Measurements from ENCODE around the gene LITAF. TPM values are rescaled to one million over a fixed set of nuclear protein-coding genes. Genes with fewer than 3 reads are reported as not detected.

The LITAF gene
- total RNA-seq, 5 donors from 2014 or later (not counting 1 experiment from before 2014, with no cell fraction given): 150 to 256 (median 161) TPM

DNA sequence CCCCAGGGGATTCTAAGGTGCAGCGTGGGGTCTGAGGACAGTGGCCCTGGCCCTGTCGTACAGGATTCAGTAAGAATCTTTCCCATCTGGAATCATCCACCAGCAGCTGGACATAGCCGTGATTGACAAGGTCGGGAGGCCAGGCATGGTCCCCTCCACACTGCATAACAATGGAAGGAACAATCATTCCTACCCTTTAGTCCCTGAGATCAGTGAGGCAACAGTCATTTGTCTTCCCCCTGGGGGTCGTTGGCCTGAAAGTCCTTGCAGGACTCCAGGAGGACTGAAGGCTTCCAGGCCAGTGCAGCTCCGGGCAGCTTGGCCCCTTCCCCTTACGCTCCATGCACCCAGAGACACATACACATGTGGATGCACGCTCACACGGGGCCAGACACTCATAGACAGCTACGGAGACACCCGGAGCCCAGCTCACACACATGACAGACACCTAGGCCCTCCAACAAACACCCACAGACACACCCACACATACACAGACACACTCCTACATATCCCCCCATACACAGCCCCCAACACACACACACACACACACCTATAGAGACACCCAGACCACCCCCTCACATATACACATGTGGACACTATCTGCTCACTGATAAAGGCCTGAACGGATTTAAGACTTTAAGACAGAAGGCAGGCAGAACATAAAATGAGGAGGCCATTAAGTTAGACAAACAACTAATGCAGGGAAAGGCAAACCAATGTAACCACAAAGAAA lies 42.9 kb downstream of the LITAF start:
- Mint-ChIP-seq H3K27me3 (no peaks in the 10 kb centered on the region), H3K27ac (peak overlapping the region in 1 of 2 donors; percentile 45), H3K36me3 (peaks cover 23% of the 10 kb centered on the region), H3K4me1 (peaks cover 25 to 31% (median 30%) of the 10 kb centered on the region in 3 donors), H3K9me3 (no peaks in the 10 kb centered on the region), H3K4me3 (no peak overlapping the region)
- H3K27ac ChIP-seq (ENCODE audit: low read length): no peak overlapping the region
- CTCF ChIA-PET: no interaction called here
- peaks cover 0 to 6% of the 10 kb centered on the region in 2 experiments for H3K4me1 ChIP-seq (ENCODE audit: control insufficient read depth in 1 of 2, extremely low read depth in 1 of 2, insufficient read depth in 2 of 2, low read length in 2 of 2)
- no peak overlapping the region for H3K4me3 ChIP-seq (ENCODE audit: control insufficient read depth in 1 of 2, extremely low read depth in 1 of 2, low read length in 1 of 2)
- no peaks in the 10 kb centered on the region for H3K27me3 ChIP-seq (replicated peaks in 1 of 2; ENCODE audit: control insufficient read depth in 2 of 2, extremely low read depth in 1 of 2, insufficient read depth in 2 of 2, low read length in 1 of 2)
- H3K36me3 ChIP-seq (ENCODE audit: control insufficient read depth in 2 of 2, extremely low read depth in 1 of 2, insufficient read depth in 1 of 2, low read length in 1 of 2): peaks cover under 1 to 31% of the 10 kb centered on the region in 2 donors
- ATAC-seq (replicated peaks in 1 of 4) (peak in 1 of 4 experiments; percentile 6), DNase-seq (no peak)
- POLR2A ChIA-PET: no interaction called here
- no peaks in the 10 kb centered on the region for H3K9me3 ChIP-seq
- 94% methylated on average over 12 of the region's 12 CpGs for WGBS (ENCODE audit: insufficient coverage)

DNA sequence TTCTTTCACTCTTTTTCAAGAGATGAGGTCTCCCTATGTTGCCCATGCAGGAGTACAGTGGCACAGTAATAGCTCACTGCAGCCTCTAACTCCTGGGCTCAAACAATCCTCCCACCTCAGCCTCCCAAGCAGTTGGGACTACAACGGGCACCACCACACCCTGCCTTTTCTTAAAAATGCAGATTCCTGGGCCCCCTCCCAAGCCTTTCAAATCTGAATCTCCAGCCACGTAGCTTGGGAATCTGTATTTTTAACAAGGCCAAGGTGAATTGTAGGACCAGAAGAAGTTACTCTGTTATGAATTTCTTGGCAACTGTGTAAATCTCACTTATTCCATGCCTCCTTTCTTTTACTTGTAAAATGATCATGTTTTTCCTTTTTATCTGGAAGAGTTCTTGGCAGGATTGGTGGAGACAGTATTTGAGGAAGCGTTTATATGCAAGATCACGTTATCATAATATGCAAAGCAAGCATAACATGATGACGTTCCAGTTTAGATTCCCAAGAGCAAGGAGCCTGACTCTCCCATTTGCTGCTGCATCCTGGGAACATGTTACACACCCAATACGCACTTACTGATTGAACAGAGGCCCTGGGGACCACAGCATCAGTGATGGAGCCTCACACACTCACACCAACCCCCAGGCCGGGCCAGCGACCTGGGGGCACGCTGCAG lies 44.5 kb downstream of the LITAF start:
- Mint-ChIP-seq H3K4me3 (no peak overlapping the region), H3K36me3 (peaks cover 8% of the 10 kb centered on the region), H3K9me3 (no peaks in the 10 kb centered on the region), H3K27ac (no peak overlapping the region), H3K27me3 (no peaks in the 10 kb centered on the region), H3K4me1 (peaks cover 26 to 32% (median 27%) of the 10 kb centered on the region in 3 donors)
- H3K36me3 ChIP-seq (ENCODE audit: control insufficient read depth in 2 of 2, extremely low read depth in 1 of 2, insufficient read depth in 1 of 2, low read length in 1 of 2): peaks cover 0 to 15% of the 10 kb centered on the region in 2 donors
- no peaks in the 10 kb centered on the region for H3K9me3 ChIP-seq
- DNase-seq (no peak), ATAC-seq (replicated peaks in 1 of 4) (no peak)
- H3K4me1 ChIP-seq (ENCODE audit: control insufficient read depth in 1 of 2, extremely low read depth in 1 of 2, insufficient read depth in 2 of 2, low read length in 2 of 2): peaks cover 0 to 6% of the 10 kb centered on the region in 2 experiments
- POLR2A ChIA-PET: interaction anchor here (0.6 kb wide), 2 partner anchors 11 to 133 kb away, joined by 8 read pairs; no protein-coding TSS in a partner anchor
- no peak overlapping the region for H3K4me3 ChIP-seq (ENCODE audit: control insufficient read depth in 1 of 2, extremely low read depth in 1 of 2, low read length in 1 of 2)
- 100% methylated on average over 1 of the region's 9 CpGs for WGBS (ENCODE audit: insufficient coverage)
- H3K27ac ChIP-seq (ENCODE audit: low read length): no peak overlapping the region
- CTCF ChIA-PET: interaction anchor here in 1 of 2 donors (0.6 kb wide), 1 partner anchor 79 kb away, joined by 3 read pairs; no protein-coding TSS in a partner anchor
- H3K27me3 ChIP-seq (replicated peaks in 1 of 2; ENCODE audit: control insufficient read depth in 2 of 2, extremely low read depth in 1 of 2, insufficient read depth in 2 of 2, low read length in 1 of 2): no peaks in the 10 kb centered on the region

DNA sequence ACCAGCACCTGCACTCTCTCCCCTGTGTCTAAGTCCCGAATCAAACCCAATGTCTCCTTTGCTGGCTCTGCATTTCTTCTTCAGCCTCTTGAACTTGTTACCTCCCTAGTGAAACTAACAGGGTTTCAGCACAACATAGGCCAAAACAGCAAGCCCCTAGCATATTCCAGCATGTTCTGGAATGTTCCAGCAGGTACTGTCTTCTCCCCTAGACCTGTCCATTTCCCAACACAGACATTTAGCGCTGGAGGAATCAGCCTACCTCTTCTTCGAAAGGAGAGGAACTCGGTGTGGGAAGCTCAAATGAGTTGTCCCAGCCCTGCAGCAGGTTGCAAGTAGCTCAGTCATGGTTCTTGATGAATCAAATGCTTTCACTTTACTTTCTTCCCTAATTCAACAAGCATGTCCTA lies 47.1 kb downstream of the LITAF start:
- Histone ChIP-seq H3K4me1 (ENCODE audit: control insufficient read depth in 1 of 2, extremely low read depth in 1 of 2, insufficient read depth in 2 of 2, low read length in 2 of 2) (peaks cover 0 to 25% of the 10 kb centered on the region in 2 experiments), H3K36me3 (ENCODE audit: control insufficient read depth in 2 of 2, extremely low read depth in 1 of 2, insufficient read depth in 1 of 2, low read length in 1 of 2) (peaks cover 0 to 2% of the 10 kb centered on the region in 2 donors), H3K27me3 (replicated peaks in 1 of 2; ENCODE audit: control insufficient read depth in 2 of 2, extremely low read depth in 1 of 2, insufficient read depth in 2 of 2, low read length in 1 of 2) (no peaks in the 10 kb centered on the region), H3K9me3 (no peaks in the 10 kb centered on the region), H3K4me3 (ENCODE audit: control insufficient read depth in 1 of 2, extremely low read depth in 1 of 2, low read length in 1 of 2) (no peak overlapping the region), H3K27ac (ENCODE audit: low read length) (no peak overlapping the region)
- CTCF ChIA-PET: interaction anchor here (0.6 to 0.7 kb wide), 2 partner anchors 44 to 216 kb away, joined by 3 to 9 read pairs; no protein-coding TSS in a partner anchor
- Mint-ChIP-seq H3K27me3 (no peaks in the 10 kb centered on the region), H3K9me3 (no peaks in the 10 kb centered on the region), H3K4me1 (peaks cover 24% of the 10 kb centered on the region in 3 donors), H3K27ac (peak overlapping the region in 1 of 2 donors; percentile 74), H3K4me3 (no peak overlapping the region), H3K36me3 (no peaks in the 10 kb centered on the region)
- POLR2A ChIA-PET: interaction anchor here in 1 of 2 donors (0.5 kb wide), 1 partner anchor 183 kb away, joined by 3 read pairs; no protein-coding TSS in a partner anchor
- ATAC-seq (replicated peaks in 1 of 4) (peak in 1 of 4 experiments; percentile 9), DNase-seq (no peak)
- WGBS (ENCODE audit: insufficient coverage): 43% methylated on average over 1 of the region's 4 CpGs

DNA sequence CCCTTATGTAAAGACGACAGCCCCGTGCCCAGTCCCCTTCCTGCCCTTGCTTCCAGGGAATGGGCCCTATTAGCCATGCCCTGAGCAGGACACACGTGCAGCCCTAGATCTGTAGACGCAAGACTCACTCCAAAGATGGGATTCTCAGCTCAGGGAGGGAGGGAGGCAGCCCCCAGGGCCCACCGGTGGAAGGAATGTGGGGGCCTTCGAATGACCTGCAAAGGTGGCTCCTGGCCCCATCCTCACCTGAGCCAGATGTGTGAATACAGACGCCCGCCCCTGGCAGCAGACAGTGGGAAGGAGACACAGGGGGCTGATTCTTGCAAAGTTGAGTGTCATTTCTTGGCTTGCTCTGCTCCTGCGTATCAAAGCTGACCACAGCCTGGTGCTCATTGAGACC lies 47.8 kb downstream of the LITAF start:
- DNase-seq (no peak), ATAC-seq (replicated peaks in 1 of 4) (no peak)
- Mint-ChIP-seq H3K4me1 (peaks cover 19 to 22% (median 20%) of the 10 kb centered on the region in 3 donors), H3K27me3 (no peaks in the 10 kb centered on the region), H3K9me3 (no peaks in the 10 kb centered on the region), H3K36me3 (no peaks in the 10 kb centered on the region), H3K27ac (no peak overlapping the region), H3K4me3 (peak overlapping the region in 1 of 3 donors; percentile 15)
- Histone ChIP-seq H3K9me3 (no peaks in the 10 kb centered on the region), H3K36me3 (ENCODE audit: control insufficient read depth in 2 of 2, extremely low read depth in 1 of 2, insufficient read depth in 1 of 2, low read length in 1 of 2) (no peaks in the 10 kb centered on the region), H3K4me3 (ENCODE audit: control insufficient read depth in 1 of 2, extremely low read depth in 1 of 2, low read length in 1 of 2) (no peak overlapping the region), H3K4me1 (ENCODE audit: control insufficient read depth in 1 of 2, extremely low read depth in 1 of 2, insufficient read depth in 2 of 2, low read length in 2 of 2) (peaks cover 0 to 30% of the 10 kb centered on the region in 2 experiments), H3K27ac (ENCODE audit: low read length) (no peak overlapping the region), H3K27me3 (replicated peaks in 1 of 2; ENCODE audit: control insufficient read depth in 2 of 2, extremely low read depth in 1 of 2, insufficient read depth in 2 of 2, low read length in 1 of 2) (no peaks in the 10 kb centered on the region)
- POLR2A ChIA-PET: no interaction called here
- CTCF ChIA-PET: interaction anchor here in 1 of 2 donors (0.7 kb wide), 1 partner anchor 120 kb away, joined by 10 read pairs; no protein-coding TSS in a partner anchor
- 77% methylated on average over 6 of the region's 9 CpGs for WGBS (ENCODE audit: insufficient coverage)

DNA sequence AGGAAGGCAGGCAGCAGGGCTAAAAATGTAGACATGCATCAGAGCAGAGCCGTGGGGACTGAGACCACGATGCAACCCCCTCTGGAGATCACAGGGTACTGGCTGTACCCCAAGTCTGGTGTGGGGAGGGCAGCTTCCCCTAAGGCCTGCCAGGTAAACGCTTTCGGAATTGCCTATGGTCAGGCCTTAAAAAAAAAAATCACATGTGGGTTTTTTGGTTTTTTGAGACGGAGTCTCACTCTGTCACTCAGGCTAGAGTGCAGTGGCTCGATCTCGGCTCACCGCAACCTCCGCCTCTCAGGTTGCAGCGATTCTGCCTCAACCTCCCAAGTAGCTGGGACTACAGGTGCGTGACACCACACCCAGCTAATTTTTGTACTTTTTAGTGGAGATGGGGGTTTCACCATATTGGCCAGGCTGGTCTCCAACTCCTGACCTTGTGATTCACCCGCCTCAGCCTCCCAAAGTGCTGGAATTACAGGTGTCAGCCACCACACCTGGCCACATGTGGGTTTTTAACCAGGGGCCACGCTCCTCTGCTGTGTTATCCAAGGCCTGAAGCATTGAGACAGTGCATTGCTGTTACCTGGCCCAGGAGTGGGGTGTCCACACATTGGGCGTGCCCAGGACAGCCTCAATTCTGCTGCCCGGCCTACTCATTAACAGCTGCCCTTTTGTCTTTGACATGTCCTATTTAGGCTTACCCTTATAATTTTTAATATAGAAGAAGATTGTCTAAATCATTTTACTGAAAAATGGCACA lies 50.4 kb downstream of the LITAF start:
- 67% methylated on average over 7 of the region's 15 CpGs for WGBS (ENCODE audit: insufficient coverage)
- no peaks in the 10 kb centered on the region for H3K27me3 Mint-ChIP-seq
- no peak overlapping the region for H3K4me3 ChIP-seq (ENCODE audit: control insufficient read depth in 1 of 2, extremely low read depth in 1 of 2, low read length in 1 of 2)
- no peaks in the 10 kb centered on the region for H3K27me3 ChIP-seq (replicated peaks in 1 of 2; ENCODE audit: control insufficient read depth in 2 of 2, extremely low read depth in 1 of 2, insufficient read depth in 2 of 2, low read length in 1 of 2)
- peaks cover 18 to 24% (median 18%) of the 10 kb centered on the region in 3 donors for H3K4me1 Mint-ChIP-seq
- no peaks in the 10 kb centered on the region for H3K9me3 ChIP-seq
- ChIA-PET POLR2A (interaction anchor here (0.6 to 0.7 kb wide), 3 partner anchors 15 to 251 kb away, joined by 3 to 9 read pairs (median 5); no protein-coding TSS in a partner anchor), CTCF (interaction anchor here (0.5 to 0.9 kb wide), 6 partner anchors 19 to 371 kb away, joined by 3 to 4 read pairs (median 3); no protein-coding TSS in a partner anchor)
- no peak overlapping the region for H3K4me3 Mint-ChIP-seq
- H3K36me3 Mint-ChIP-seq: no peaks in the 10 kb centered on the region
- no peak overlapping the region for H3K27ac Mint-ChIP-seq
- H3K4me1 ChIP-seq (ENCODE audit: control insufficient read depth in 1 of 2, extremely low read depth in 1 of 2, insufficient read depth in 2 of 2, low read length in 2 of 2): peaks cover 0 to 34% of the 10 kb centered on the region in 2 experiments
- H3K27ac ChIP-seq (ENCODE audit: low read length): no peak overlapping the region
- DNase-seq: peak in 1 of 35 experiments; percentile 8
- no peaks in the 10 kb centered on the region for H3K36me3 ChIP-seq (ENCODE audit: control insufficient read depth in 2 of 2, extremely low read depth in 1 of 2, insufficient read depth in 1 of 2, low read length in 1 of 2)
- no peak for ATAC-seq (replicated peaks in 1 of 4)
- H3K9me3 Mint-ChIP-seq: no peaks in the 10 kb centered on the region
